Panc1 (cell line): ENCODE data around the gene CD276. TPM values are rescaled to one million over a fixed set of nuclear protein-coding genes. Genes with fewer than 3 reads are reported as not detected.

Source experiments
- ATAC-seq: fragments of 200-7000 bp; cut with Tn5 transposase; 2 replicates; pipeline ENCODE4 v1.9.1; 2020; ENCODE audit warnings: mild to moderate bottlenecking, moderate library complexity
- BruUV-seq: library from RNA; stranded (reverse); fragments of 400-500 nt; replicated peaks from 2 replicates; lab custom pipeline; 2021; lab: Mats Ljungman, UMichigan
- CTCF ChIA-PET: fragments of 300-600 bp; sonication (Branson Sonifier 250); formaldehyde crosslinking; loops from one replicate; lab custom pipeline; 2022; ENCODE audit warnings: antibody characterized with exemption; lab: Charles Lee
- POLR2A ChIA-PET: fragments of 300-600 bp; sonication (Branson Sonifier 250); formaldehyde crosslinking; loops from one replicate; lab custom pipeline; 2022; ENCODE audit warnings: antibody characterized with exemption; lab: Charles Lee
- DNase-seq: peaks from one replicate; pipeline ENCODE4 v3.0.0-alpha.2; 2010; ENCODE audit warnings: low read depth, low spot score
- H3K27ac ChIP-seq: 2 replicates; pipeline ENCODE4 v1.5.1; 2011; ENCODE audit warnings: mild to moderate bottlenecking, low read length, inconsistent platforms
- H3K27me3 ChIP-seq: fragments of 200-500 bp; sonication (Bioruptor generic); 2 replicates; pipeline ENCODE4 v1.6.0; 2014; ENCODE audit warnings: low read length, inconsistent platforms; ENCODE audit not compliant: control insufficient read depth, insufficient read depth
- H3K36me3 ChIP-seq: fragments of 200-500 bp; sonication (Bioruptor generic); 2 replicates; pipeline ENCODE4 v1.5.1; 2014; ENCODE audit warnings: inconsistent platforms, mild to moderate bottlenecking, low read length, moderate library complexity; ENCODE audit not compliant: control insufficient read depth, insufficient read depth
- H3K4me1 ChIP-seq: 2 replicates; pipeline ENCODE4 v1.5.1; 2011; ENCODE audit warnings: inconsistent platforms, mild to moderate bottlenecking, low read length, moderate library complexity; ENCODE audit not compliant: control insufficient read depth, insufficient read depth
- H3K4me3 ChIP-seq, 2 experiments: 2 replicates each; pipeline ENCODE4 v1.5.1; 2011 to 2012; ENCODE audit warnings: low read depth in 2 of 2, low read length in 2 of 2, mild to moderate bottlenecking in 2 of 2, inconsistent platforms in 1 of 2, moderate library complexity in 1 of 2
- H3K9me3 ChIP-seq: fragments of 200-500 bp; sonication (Bioruptor generic); 2 replicates; pipeline ENCODE4 v1.5.1; 2014; ENCODE audit warnings: low read depth, mild to moderate bottlenecking, inconsistent platforms, low read length, moderate library complexity; ENCODE audit not compliant: control insufficient read depth, insufficient read depth
- POLR2AphosphoS5 ChIP-seq: IDR thresholded peaks from 2 replicates; pipeline ENCODE4 v1.6.1; 2012; ENCODE audit warnings: mild to moderate bottlenecking, low read depth, low read length, moderate library complexity
- REST ChIP-seq, 2 experiments: IDR thresholded peaks; 2 replicates each; pipeline ENCODE4 v1.6.1; 2011 to 2012; ENCODE audit warnings: low read depth in 2 of 2, control low read depth in 1 of 2, low read length in 1 of 2, mild to moderate bottlenecking in 1 of 2, moderate library complexity in 1 of 2; ENCODE audit not compliant: insufficient read depth in 1 of 2
- SIN3A ChIP-seq: IDR thresholded peaks from 2 replicates; pipeline ENCODE4 v1.6.1; 2012; ENCODE audit warnings: low read depth, mild to moderate bottlenecking, low read length, moderate library complexity, borderline replicate concordance; ENCODE audit not compliant: insufficient read depth
- TCF7L2 ChIP-seq: IDR thresholded peaks from 2 replicates; pipeline ENCODE4 v1.6.1; 2011; ENCODE audit warnings: mild to moderate bottlenecking, low read depth, low read length, inconsistent platforms
- in situ Hi-C: cut with HindIII; loops from 2 replicates; pipeline ENCODE4 v1.10.0; 2016; ENCODE audit warnings: low sequenced_read_pairs, low pct_unique_long_range_greater_than_20kb
- intact Hi-C: fragments of 100-400 bp; cut with micrococcal nuclease; formaldehyde crosslinking; loops from one replicate; pipeline ENCODE4 v1.10.0; 2022; ENCODE audit not compliant: unreplicated experiment
- total RNA-seq: library from RNA; stranded (reverse); gene quantifications from one replicate; pipeline ENCODE4 v1.2.1, GENCODE V29; 2021; ENCODE audit not compliant: unreplicated experiment
- TF ChIP-seq, protein P1 (sequence below): fragments of 450-650 bp; IDR thresholded peaks from 2 replicates; pipeline ENCODE4 v1.5.1; 2017; ENCODE audit warnings: mild to moderate bottlenecking

CD276 gene
- total RNA-seq, 1 experiment from 2014 or later, result 99.1 TPM

DNA sequence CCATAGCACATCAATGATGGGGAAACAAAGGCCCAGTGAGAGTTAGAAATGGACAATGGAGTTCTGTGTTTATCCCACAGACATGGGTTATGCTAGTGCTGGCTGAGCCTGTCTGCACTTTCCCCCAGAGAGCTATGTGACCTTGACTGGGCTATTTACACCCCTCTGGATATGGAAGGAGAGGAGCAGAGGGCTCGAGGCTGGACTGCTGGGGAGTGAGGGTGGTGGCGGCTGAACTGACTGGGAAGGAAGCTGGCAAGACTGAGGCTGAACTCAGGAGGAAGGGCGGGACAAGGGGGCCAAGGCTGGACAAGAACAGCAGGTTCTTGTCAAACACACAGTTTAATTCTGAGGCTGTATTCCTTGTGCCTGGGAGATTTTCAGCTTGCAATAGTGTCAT, 79.7 kb downstream of the CD276 start:
- H3K27me3 ChIP-seq, result peaks cover 22% of the 10 kb centered on the region
- in situ Hi-C loops (no loop called here), intact Hi-C loops (no loop called here)
- no TSS peak for BruUV-seq
- ATAC-seq (no peak), DNase-seq (no peak)
- no peak overlapping the region for H3K27ac ChIP-seq
- CTCF ChIA-PET, result no interaction called here
- H3K36me3 ChIP-seq, result no peaks in the 10 kb centered on the region
- TF ChIP-seq POLR2AphosphoS5, result no peak
- no peak for TF ChIP-seq SIN3A
- TF ChIP-seq, protein P1, sequence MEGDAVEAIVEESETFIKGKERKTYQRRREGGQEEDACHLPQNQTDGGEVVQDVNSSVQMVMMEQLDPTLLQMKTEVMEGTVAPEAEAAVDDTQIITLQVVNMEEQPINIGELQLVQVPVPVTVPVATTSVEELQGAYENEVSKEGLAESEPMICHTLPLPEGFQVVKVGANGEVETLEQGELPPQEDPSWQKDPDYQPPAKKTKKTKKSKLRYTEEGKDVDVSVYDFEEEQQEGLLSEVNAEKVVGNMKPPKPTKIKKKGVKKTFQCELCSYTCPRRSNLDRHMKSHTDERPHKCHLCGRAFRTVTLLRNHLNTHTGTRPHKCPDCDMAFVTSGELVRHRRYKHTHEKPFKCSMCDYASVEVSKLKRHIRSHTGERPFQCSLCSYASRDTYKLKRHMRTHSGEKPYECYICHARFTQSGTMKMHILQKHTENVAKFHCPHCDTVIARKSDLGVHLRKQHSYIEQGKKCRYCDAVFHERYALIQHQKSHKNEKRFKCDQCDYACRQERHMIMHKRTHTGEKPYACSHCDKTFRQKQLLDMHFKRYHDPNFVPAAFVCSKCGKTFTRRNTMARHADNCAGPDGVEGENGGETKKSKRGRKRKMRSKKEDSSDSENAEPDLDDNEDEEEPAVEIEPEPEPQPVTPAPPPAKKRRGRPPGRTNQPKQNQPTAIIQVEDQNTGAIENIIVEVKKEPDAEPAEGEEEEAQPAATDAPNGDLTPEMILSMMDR, result no peak
- TF ChIP-seq REST (IDR thresholded peaks at IDR 0.05; ENCODE audit: insufficient read depth in 1 of 2, low read depth in 2 of 2, low read length in 1 of 2), result no peak
- no peak for TF ChIP-seq TCF7L2
- POLR2A ChIA-PET, result no interaction called here
- no peaks in the 10 kb centered on the region for H3K4me1 ChIP-seq
- no peak overlapping the region for H3K4me3 ChIP-seq
- H3K9me3 ChIP-seq, result no peaks in the 10 kb centered on the region

Other genes with a start within 250 kb of the CD276 start
- gene REC114, start 241.2 kb upstream of the CD276 start, total RNA-seq, result not detected
- gene NPTN, start 51.0 kb upstream of the CD276 start, total RNA-seq, result 151 TPM
- gene INSYN1, start 69.0 kb downstream of the CD276 start, total RNA-seq, result 2.6 TPM
- gene TBC1D21, start 189.2 kb downstream of the CD276 start, total RNA-seq, result not detected
- gene LOXL1, start 242.1 kb downstream of the CD276 start, total RNA-seq, result 18.6 TPM